Measurements from ENCODE around the gene BTBD9.
"Not testable (repeated sequence)": the region's sequence is repeated elsewhere in the genome, so short reads cannot be mapped to it uniquely, and the experiment has no call there.

BTBD9 gene

DNA sequence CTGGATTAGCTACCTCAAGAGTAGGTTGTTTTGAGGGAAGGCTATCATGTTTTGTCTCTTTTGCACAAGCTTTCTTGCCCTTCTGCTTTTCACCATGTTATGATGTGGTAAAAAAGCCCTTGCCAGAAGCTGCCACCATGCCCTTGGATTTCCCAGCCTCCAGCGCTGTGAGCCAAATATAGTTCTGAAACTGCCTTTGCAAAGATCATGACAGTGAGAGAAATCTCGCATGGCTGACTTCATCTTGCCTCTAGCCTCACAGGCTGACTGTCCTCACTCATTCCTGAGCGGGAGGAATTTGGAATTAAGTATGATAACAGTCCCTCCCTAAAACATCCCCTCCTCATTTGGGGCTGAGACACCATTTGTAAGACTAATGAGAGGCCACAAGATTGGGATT, 207.7 kb downstream of the BTBD9 start:
- peak overlapping the region; percentile 100 for H3K18ac ChIP-seq (ENCODE audit: low read length)
- H3K36me3 ChIP-seq (ENCODE audit: control insufficient read depth, insufficient read depth, low read length), result no peaks in the 10 kb centered on the region
- H2BK15ac ChIP-seq (replicated peaks; ENCODE audit: low read depth), result peak overlapping the region; percentile 74
- no peak overlapping the region for H3K9ac ChIP-seq (ENCODE audit: low read length)
- H3K23ac ChIP-seq (ENCODE audit: low read length), result peak overlapping the region; percentile 86
- DNase-seq, result peak; percentile 52
- H2AK5ac ChIP-seq (ENCODE audit: low read length), result peak overlapping the region; percentile 93
- no CpG with 5 or more reads among the region's 3 CpGs for whole genome bisulfite sequencing (ENCODE audit: extremely low coverage, insufficient coverage, low lambda C conversion rate)
- H3K4me2 ChIP-seq (ENCODE audit: low read length), result no peak overlapping the region
- H2BK5ac ChIP-seq (ENCODE audit: low read length), result peak overlapping the region; percentile 97
- peak overlapping the region; percentile 71 for H3K27ac ChIP-seq (ENCODE audit: low read depth, low read length)
- H4K5ac ChIP-seq (ENCODE audit: low read length), result peak overlapping the region; percentile 63
- no peak overlapping the region for H3K4me3 ChIP-seq (ENCODE audit: low read length)
- no peaks in the 10 kb centered on the region for H3K79me2 ChIP-seq (ENCODE audit: control insufficient read depth, insufficient read depth, low read length)
- H3K27me3 ChIP-seq (ENCODE audit: insufficient read depth, low read length, poor library complexity), result no peaks in the 10 kb centered on the region
- H3K4me1 ChIP-seq (ENCODE audit: control insufficient read depth, low read depth, low read length), result peaks cover 16% of the 10 kb centered on the region
- peak overlapping the region; percentile 95 for H2BK120ac ChIP-seq (ENCODE audit: low read depth, low read length)
- no peak overlapping the region for H4K8ac ChIP-seq (ENCODE audit: low read depth, low read length)
- peak overlapping the region; percentile 87 for H3K56ac ChIP-seq (ENCODE audit: low read length)
- H3K79me1 ChIP-seq (ENCODE audit: low read length), result no peaks in the 10 kb centered on the region
- H3K4ac ChIP-seq (ENCODE audit: low read depth, low read length), result peak overlapping the region; percentile 90

DNA sequence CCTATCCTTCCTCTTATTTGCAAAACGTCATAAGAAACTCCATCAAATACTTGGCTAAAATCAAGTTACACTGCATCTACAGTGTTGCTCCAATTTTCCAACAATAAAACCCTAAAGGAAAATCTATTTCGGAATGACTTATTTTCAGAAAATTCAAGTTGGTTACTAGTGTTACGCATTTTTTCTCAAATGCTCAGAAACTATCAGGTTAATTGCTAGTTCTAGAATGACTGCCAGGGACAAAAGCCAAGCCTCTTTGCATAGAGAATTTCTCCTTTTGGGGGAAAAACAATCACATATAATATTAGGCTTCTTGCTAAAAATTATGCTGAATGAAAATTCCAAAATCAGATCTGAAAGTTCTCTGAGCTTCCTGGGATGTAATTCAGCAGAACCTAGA, 210.2 kb downstream of the BTBD9 start:
- Histone ChIP-seq H3K27ac (ENCODE audit: low read depth, low read length) (no peak overlapping the region), H3K4me1 (ENCODE audit: control insufficient read depth, low read depth, low read length) (peaks cover 16% of the 10 kb centered on the region), H3K4ac (ENCODE audit: low read depth, low read length) (no peak overlapping the region), H3K9ac (ENCODE audit: low read length) (no peak overlapping the region), H3K79me2 (ENCODE audit: control insufficient read depth, insufficient read depth, low read length) (no peaks in the 10 kb centered on the region), H3K4me2 (ENCODE audit: low read length) (no peak overlapping the region), H3K27me3 (ENCODE audit: insufficient read depth, low read length, poor library complexity) (no peaks in the 10 kb centered on the region), H3K23ac (ENCODE audit: low read length) (no peak overlapping the region), H2AK5ac (ENCODE audit: low read length) (no peak overlapping the region), H4K5ac (ENCODE audit: low read length) (no peak overlapping the region), H3K79me1 (ENCODE audit: low read length) (no peaks in the 10 kb centered on the region), H2BK120ac (ENCODE audit: low read depth, low read length) (no peak overlapping the region), H3K36me3 (ENCODE audit: control insufficient read depth, insufficient read depth, low read length) (no peaks in the 10 kb centered on the region), H3K18ac (ENCODE audit: low read length) (no peak overlapping the region), H3K4me3 (ENCODE audit: low read length) (no peak overlapping the region), H2BK15ac (replicated peaks; ENCODE audit: low read depth) (peak overlapping the region; percentile 96), H3K56ac (ENCODE audit: low read length) (no peak overlapping the region), H2BK5ac (ENCODE audit: low read length) (no peak overlapping the region), H4K8ac (ENCODE audit: low read depth, low read length) (no peak overlapping the region)
- WGBS (ENCODE audit: extremely low coverage, insufficient coverage, low lambda C conversion rate), result no CpG with 5 or more reads among the region's 3 CpGs
- no peak for DNase-seq

DNA sequence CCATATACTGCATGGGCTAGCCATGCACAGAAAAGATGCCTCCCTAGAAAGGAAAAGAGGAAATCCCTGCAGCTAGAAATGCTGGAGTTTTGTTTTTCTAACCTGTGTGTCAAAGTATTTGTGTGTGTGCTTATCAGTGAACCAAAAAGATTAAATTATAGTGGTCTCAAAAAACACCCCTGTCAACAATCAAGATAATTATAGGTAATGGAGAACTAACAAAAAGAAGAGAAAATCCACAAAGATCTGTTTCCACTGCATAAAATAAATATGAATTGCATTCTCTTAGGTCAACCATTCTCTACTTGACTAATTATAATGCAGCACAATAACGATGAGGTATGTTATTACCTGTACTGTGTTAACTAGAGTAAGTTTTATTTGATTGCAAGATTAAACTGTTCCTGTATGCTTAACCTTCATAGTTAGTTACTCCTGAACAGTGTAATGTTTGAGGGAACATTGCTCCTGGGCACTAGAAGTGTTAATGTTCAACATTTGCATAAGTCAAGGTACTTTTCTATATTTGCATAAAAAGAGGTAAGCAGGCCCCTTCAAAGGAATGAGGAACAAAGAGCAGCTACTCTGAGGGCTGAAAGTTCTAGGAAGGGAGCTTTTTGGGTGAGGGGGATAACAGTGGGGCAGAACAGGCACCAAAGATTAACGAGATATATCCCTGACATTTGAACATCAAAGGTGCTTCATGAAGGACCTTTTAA, 212.1 kb downstream of the BTBD9 start:
- Histone ChIP-seq H3K36me3 (ENCODE audit: control insufficient read depth, insufficient read depth, low read length) (no peaks in the 10 kb centered on the region), H3K56ac (ENCODE audit: low read length) (peak overlapping the region; percentile 70), H4K5ac (ENCODE audit: low read length) (no peak overlapping the region), H3K27ac (ENCODE audit: low read depth, low read length) (peak overlapping the region; percentile 93), H3K9ac (ENCODE audit: low read length) (peak overlapping the region; percentile 25), H2BK5ac (ENCODE audit: low read length) (peak overlapping the region; percentile 73), H3K4ac (ENCODE audit: low read depth, low read length) (peak overlapping the region; percentile 95), H3K79me2 (ENCODE audit: control insufficient read depth, insufficient read depth, low read length) (no peaks in the 10 kb centered on the region), H4K8ac (ENCODE audit: low read depth, low read length) (no peak overlapping the region), H3K4me3 (ENCODE audit: low read length) (no peak overlapping the region), H3K27me3 (ENCODE audit: insufficient read depth, low read length, poor library complexity) (no peaks in the 10 kb centered on the region), H3K18ac (ENCODE audit: low read length) (peak overlapping the region; percentile 95), H3K79me1 (ENCODE audit: low read length) (no peaks in the 10 kb centered on the region), H2AK5ac (ENCODE audit: low read length) (peak overlapping the region; percentile 65), H2BK15ac (replicated peaks; ENCODE audit: low read depth) (peak overlapping the region; percentile 80), H2BK120ac (ENCODE audit: low read depth, low read length) (peak overlapping the region; percentile 90), H3K23ac (ENCODE audit: low read length) (no peak overlapping the region), H3K4me1 (ENCODE audit: control insufficient read depth, low read depth, low read length) (peaks cover 12% of the 10 kb centered on the region), H3K4me2 (ENCODE audit: low read length) (no peak overlapping the region)
- peak; percentile 55 for DNase-seq
- no CpG with 5 or more reads among the region's 2 CpGs for WGBS (ENCODE audit: extremely low coverage, insufficient coverage, low lambda C conversion rate)

DNA sequence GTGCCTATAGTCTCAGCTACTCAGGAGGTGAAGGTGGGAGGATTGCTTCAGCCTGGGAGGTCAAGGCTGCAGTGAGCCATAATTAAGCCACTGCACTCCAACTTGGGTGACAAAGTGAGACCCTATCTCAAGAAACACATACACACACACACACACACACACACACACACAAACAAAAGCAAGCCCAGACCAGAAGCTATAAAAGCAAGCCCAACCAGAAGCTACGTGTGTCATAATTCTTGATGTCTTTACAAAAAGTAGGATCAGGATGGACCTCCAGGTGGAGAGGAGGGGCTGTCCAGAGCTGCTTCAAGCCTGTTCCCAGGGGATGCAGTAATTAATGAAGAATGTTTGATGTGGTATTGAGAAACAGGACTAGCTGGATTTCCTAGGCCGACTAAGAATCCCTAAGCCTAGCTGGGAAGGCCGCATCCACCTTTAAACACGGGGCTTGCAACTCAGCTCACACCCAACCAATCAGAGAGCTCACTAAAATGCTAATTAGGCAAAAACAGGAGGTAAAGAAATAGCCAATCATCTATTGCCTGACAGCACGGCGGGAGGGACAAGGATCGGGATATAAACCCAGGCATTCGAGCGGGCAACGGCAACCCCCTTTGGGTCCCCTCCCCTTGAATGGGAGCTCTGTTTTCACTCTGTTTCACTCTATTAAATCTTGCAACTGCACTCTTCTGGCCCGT, 213.8 kb downstream of the BTBD9 start:
- H3K4ac ChIP-seq (ENCODE audit: low read depth, low read length), result peak overlapping the region; percentile 49
- H2BK120ac ChIP-seq (ENCODE audit: low read depth, low read length); DNase-seq; H3K27ac ChIP-seq (ENCODE audit: low read depth, low read length); H2BK5ac ChIP-seq (ENCODE audit: low read length); H3K23ac ChIP-seq (ENCODE audit: low read length); H3K4me2 ChIP-seq (ENCODE audit: low read length); H4K5ac ChIP-seq (ENCODE audit: low read length); H2AK5ac ChIP-seq (ENCODE audit: low read length); H3K36me3 ChIP-seq (ENCODE audit: control insufficient read depth, insufficient read depth, low read length); H2BK15ac ChIP-seq (replicated peaks; ENCODE audit: low read depth); H3K27me3 ChIP-seq (ENCODE audit: insufficient read depth, low read length, poor library complexity); H3K79me2 ChIP-seq (ENCODE audit: control insufficient read depth, insufficient read depth, low read length); H3K9ac ChIP-seq (ENCODE audit: low read length); H3K4me3 ChIP-seq (ENCODE audit: low read length); H3K79me1 ChIP-seq (ENCODE audit: low read length); H3K4me1 ChIP-seq (ENCODE audit: control insufficient read depth, low read depth, low read length): not testable (repeated sequence)
- H3K56ac ChIP-seq (ENCODE audit: low read length), result peak overlapping the region; percentile 49
- H3K18ac ChIP-seq (ENCODE audit: low read length), result peak overlapping the region; percentile 34
- peak overlapping the region; percentile 28 for H4K8ac ChIP-seq (ENCODE audit: low read depth, low read length)
- no CpG with 5 or more reads among the region's 11 CpGs for WGBS (ENCODE audit: extremely low coverage, insufficient coverage, low lambda C conversion rate)

DNA sequence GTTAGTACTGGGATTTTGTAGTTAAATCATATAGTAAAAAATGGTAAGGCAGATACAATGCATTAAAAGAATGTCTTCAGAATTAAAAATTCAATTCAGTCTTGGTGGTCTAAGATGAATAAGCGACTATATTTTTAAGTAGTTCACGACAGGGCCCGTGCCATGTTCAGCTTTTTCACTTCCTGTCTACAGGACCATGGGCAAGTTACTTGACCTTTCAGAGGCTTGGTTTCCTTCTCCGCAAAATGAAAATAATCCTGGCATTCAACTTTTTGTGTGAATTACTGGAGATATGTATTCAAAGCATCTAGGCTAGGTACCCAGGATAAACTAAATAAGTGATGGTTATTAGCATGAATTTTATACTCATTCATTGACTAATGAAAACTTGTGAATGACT, 216.0 kb downstream of the BTBD9 start:
- no peak for DNase-seq
- no peak overlapping the region for H3K4ac ChIP-seq (ENCODE audit: low read depth, low read length)
- no peak overlapping the region for H4K5ac ChIP-seq (ENCODE audit: low read length)
- H3K4me1 ChIP-seq (ENCODE audit: control insufficient read depth, low read depth, low read length), result peaks cover 5% of the 10 kb centered on the region
- no peak overlapping the region for H3K27ac ChIP-seq (ENCODE audit: low read depth, low read length)
- no peak overlapping the region for H3K23ac ChIP-seq (ENCODE audit: low read length)
- H3K9ac ChIP-seq (ENCODE audit: low read length), result no peak overlapping the region
- WGBS (ENCODE audit: extremely low coverage, insufficient coverage, low lambda C conversion rate), result no CpG with 5 or more reads among the region's 4 CpGs
- no peak overlapping the region for H3K18ac ChIP-seq (ENCODE audit: low read length)
- peak overlapping the region; percentile 36 for H2BK15ac ChIP-seq (replicated peaks; ENCODE audit: low read depth)
- no peak overlapping the region for H2BK5ac ChIP-seq (ENCODE audit: low read length)
- H2AK5ac ChIP-seq (ENCODE audit: low read length), result no peak overlapping the region
- H3K36me3 ChIP-seq (ENCODE audit: control insufficient read depth, insufficient read depth, low read length), result no peaks in the 10 kb centered on the region
- H3K4me3 ChIP-seq (ENCODE audit: low read length), result no peak overlapping the region
- H3K79me1 ChIP-seq (ENCODE audit: low read length), result no peaks in the 10 kb centered on the region
- H4K8ac ChIP-seq (ENCODE audit: low read depth, low read length), result no peak overlapping the region
- H3K27me3 ChIP-seq (ENCODE audit: insufficient read depth, low read length, poor library complexity), result no peaks in the 10 kb centered on the region
- H3K79me2 ChIP-seq (ENCODE audit: control insufficient read depth, insufficient read depth, low read length), result no peaks in the 10 kb centered on the region
- no peak overlapping the region for H2BK120ac ChIP-seq (ENCODE audit: low read depth, low read length)
- H3K4me2 ChIP-seq (ENCODE audit: low read length), result no peak overlapping the region
- no peak overlapping the region for H3K56ac ChIP-seq (ENCODE audit: low read length)
